ENCODE measurements around the gene CLASP1.

CLASP1 gene

GRCh38 chr2:121666042-121666441 is 16.8 kb upstream of the CLASP1 start:
- intact Hi-C loops (cut with DNase I; ENCODE audit: low total_unique reads) = no loop called here
- no peaks in the 10 kb centered on the region for H3K9me3 ChIP-seq
- H3K27me3 ChIP-seq = no peaks in the 10 kb centered on the region
- TF ChIP-seq CTCF (IDR thresholded peaks at IDR 0.05) = no peak
- no peaks in the 10 kb centered on the region for H3K4me1 ChIP-seq
- DNase-seq = no peak
- no peaks in the 10 kb centered on the region for H3K36me3 ChIP-seq
- no peak overlapping the region for H3K27ac ChIP-seq
- H3K4me3 ChIP-seq = no peak overlapping the region

- H3K9me3 ChIP-seq = no peaks in the 10 kb centered on the region
- no peak for DNase-seq
- H3K36me3 ChIP-seq = no peaks in the 10 kb centered on the region
- H3K4me3 ChIP-seq = no peak overlapping the region
- H3K27ac ChIP-seq = no peak overlapping the region
- H3K27me3 ChIP-seq = no peaks in the 10 kb centered on the region
- H3K4me1 ChIP-seq = no peaks in the 10 kb centered on the region
- intact Hi-C loops (cut with DNase I; ENCODE audit: low total_unique reads) = no loop called here
- no peak for TF ChIP-seq CTCF (IDR thresholded peaks at IDR 0.05)
These were observed 16.2 kb upstream of the CLASP1 start for GRCh38 chr2:121665504-121665903.

GRCh38 chr2:121664713-121665112 is 15.5 kb upstream of the CLASP1 start:
- H3K27ac ChIP-seq = no peak overlapping the region
- TF ChIP-seq CTCF (IDR thresholded peaks at IDR 0.05) = no peak

GRCh38 chr2:121664086-121664485 is 14.8 kb upstream of the CLASP1 start:
- TF ChIP-seq CTCF (IDR thresholded peaks at IDR 0.05) = no peak
- H3K27ac ChIP-seq = no peak overlapping the region
- H3K36me3 ChIP-seq = no peaks in the 10 kb centered on the region
- H3K4me3 ChIP-seq = no peak overlapping the region
- no peaks in the 10 kb centered on the region for H3K4me1 ChIP-seq
- H3K27me3 ChIP-seq = no peaks in the 10 kb centered on the region
- intact Hi-C loops (cut with DNase I; ENCODE audit: low total_unique reads) = no loop called here
- H3K9me3 ChIP-seq = no peaks in the 10 kb centered on the region
- DNase-seq = no peak

More at GRCh38 chr2:121664713-121665112, 15.5 kb upstream of the CLASP1 start:
- no peaks in the 10 kb centered on the region for H3K27me3 ChIP-seq
- no peak overlapping the region for H3K4me3 ChIP-seq
- no peaks in the 10 kb centered on the region for H3K9me3 ChIP-seq
- no peak for DNase-seq
- H3K36me3 ChIP-seq = no peaks in the 10 kb centered on the region
- intact Hi-C loops (cut with DNase I; ENCODE audit: low total_unique reads) = no loop called here
- H3K4me1 ChIP-seq = no peaks in the 10 kb centered on the region

GRCh38 chr2:121663434-121663833 is 14.2 kb upstream of the CLASP1 start:
- no peak for DNase-seq
- Histone ChIP-seq H3K27ac (no peak overlapping the region), H3K4me3 (no peak overlapping the region), H3K9me3 (no peaks in the 10 kb centered on the region), H3K4me1 (no peaks in the 10 kb centered on the region), H3K27me3 (no peaks in the 10 kb centered on the region), H3K36me3 (no peaks in the 10 kb centered on the region)
- no peak for TF ChIP-seq CTCF (IDR thresholded peaks at IDR 0.05)
- intact Hi-C loops (cut with DNase I; ENCODE audit: low total_unique reads) = no loop called here

GRCh38 chr2:121662656-121663055 is 13.4 kb upstream of the CLASP1 start:
- intact Hi-C loops (cut with DNase I; ENCODE audit: low total_unique reads) = no loop called here
- no peak for TF ChIP-seq CTCF (IDR thresholded peaks at IDR 0.05)

More at GRCh38 chr2:121662656-121663055, 13.4 kb upstream of the CLASP1 start:
- H3K27ac ChIP-seq = no peak overlapping the region
- H3K9me3 ChIP-seq = no peaks in the 10 kb centered on the region
- H3K36me3 ChIP-seq = no peaks in the 10 kb centered on the region
- H3K4me3 ChIP-seq = no peak overlapping the region
- no peaks in the 10 kb centered on the region for H3K4me1 ChIP-seq
- no peak for DNase-seq
- H3K27me3 ChIP-seq = no peaks in the 10 kb centered on the region
